GM10248 (cell line): Measurements from ENCODE around the gene LOXL3.
A peak's percentile ranks its signal among the peaks of the same experiment; 100 is the strongest.

Source experiments
- CTCF ChIA-PET: fragments of 300-600 bp; sonication (Branson Sonifier 250); formaldehyde crosslinking; extraction: SDS; loops from one replicate; lab custom pipeline; 2021; ENCODE audit warnings: antibody characterized with exemption; lab: Yijun Ruan, JAX
- POLR2A ChIA-PET: fragments of 350-650 bp; sonication (Branson Sonifier 250); formaldehyde crosslinking; extraction: SDS; loops from one replicate; lab custom pipeline; 2020; ENCODE audit warnings: antibody characterized with exemption; lab: Yijun Ruan, JAX
- DNase-seq: peaks from one replicate; pipeline ENCODE4 v3.0.0; 2012; ENCODE audit errors: extremely low spot score
- TF ChIP-seq, protein P1 (sequence below): IDR thresholded peaks from 2 replicates; pipeline ENCODE4 v1.5.1; 2012; ENCODE audit warnings: mild to moderate bottlenecking, low read depth; ENCODE audit errors: extremely low read depth, missing control alignments, control extremely low read depth

Gene LOXL3

DNA sequence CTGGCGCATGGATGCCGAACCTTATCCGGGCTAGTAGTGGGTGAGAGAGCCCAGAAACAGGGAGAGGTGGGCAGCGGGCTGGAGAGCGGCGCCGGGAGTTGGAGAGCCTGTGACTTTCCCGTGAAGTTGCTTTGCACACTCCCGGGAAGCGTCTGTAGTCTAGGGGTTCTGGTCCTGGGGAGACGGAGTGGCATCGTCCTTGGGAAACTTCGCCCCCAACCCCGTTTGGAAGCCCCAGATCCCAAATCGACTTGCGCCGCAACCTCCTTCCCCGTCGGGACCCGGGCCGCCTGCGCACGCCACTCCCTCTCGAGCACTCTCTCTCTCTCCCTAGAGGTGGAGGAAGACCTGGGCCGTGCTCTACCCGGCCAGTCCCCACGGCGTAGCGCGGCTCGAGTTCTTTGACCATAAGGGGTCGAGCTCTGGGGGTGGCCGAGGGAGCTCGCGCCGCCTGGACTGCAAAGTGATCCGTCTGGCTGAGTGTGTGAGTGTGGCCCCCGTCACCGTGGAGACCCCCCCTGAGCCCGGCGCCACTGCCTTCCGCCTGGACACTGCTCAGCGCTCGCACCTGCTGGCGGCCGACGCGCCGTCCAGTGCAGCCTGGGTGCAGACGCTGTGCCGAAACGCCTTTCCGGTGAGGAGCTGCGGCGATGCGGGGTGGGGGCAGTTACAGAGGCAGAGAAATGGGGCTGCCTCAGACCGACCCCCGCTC, 1.2 kb upstream of the LOXL3 start:
- TF ChIP-seq, protein P1, sequence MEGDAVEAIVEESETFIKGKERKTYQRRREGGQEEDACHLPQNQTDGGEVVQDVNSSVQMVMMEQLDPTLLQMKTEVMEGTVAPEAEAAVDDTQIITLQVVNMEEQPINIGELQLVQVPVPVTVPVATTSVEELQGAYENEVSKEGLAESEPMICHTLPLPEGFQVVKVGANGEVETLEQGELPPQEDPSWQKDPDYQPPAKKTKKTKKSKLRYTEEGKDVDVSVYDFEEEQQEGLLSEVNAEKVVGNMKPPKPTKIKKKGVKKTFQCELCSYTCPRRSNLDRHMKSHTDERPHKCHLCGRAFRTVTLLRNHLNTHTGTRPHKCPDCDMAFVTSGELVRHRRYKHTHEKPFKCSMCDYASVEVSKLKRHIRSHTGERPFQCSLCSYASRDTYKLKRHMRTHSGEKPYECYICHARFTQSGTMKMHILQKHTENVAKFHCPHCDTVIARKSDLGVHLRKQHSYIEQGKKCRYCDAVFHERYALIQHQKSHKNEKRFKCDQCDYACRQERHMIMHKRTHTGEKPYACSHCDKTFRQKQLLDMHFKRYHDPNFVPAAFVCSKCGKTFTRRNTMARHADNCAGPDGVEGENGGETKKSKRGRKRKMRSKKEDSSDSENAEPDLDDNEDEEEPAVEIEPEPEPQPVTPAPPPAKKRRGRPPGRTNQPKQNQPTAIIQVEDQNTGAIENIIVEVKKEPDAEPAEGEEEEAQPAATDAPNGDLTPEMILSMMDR: no peak
- POLR2A ChIA-PET: no interaction called here
- CTCF ChIA-PET: interaction anchor here (0.9 to 3.8 kb wide), 6 partner anchors 10 to 33 kb away, joined by 3 to 26 read pairs (median 4); no protein-coding TSS in a partner anchor
- peak; percentile 66 for DNase-seq

DNA sequence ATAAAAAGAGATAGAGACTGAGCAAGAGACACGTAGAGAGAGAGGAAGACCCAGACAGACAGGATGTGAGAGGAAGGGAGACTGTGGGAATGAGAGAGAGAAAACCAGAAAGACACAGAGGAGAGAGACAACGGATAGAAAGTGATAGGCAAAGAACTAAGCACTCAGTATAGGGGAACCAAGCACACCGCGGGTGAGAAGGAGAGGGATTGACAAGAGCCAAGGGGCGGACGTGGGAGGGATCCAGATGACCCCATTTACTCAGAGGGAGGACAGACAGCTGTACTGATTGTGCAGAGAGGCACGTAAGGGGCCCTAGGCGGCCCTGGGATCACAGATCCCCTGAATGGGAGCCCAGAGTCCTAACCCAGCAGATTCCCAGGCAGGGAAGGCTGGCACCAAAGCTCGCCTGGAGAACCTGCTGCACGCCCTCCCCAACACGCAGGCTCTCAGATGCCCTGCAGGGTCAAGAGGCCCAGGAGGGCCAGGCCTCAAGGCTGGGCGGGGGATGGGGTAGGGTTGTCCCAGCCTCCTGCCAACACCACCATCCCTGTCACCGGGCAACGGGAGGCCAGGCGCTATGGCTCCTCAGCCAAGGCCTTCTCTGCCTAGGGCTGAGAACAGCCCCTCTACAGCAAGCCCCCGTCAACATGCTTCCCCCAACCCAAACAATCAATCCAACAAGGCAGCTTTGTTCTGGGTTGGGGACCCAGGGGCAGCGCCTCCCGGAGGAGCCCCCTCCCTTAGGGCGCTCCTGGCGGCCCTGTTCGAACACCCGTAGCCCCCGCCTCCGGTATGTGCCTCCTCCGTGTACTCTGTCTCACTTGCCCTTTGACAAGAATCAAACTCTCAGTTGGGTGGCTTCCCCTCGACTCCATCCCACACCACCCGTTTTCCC, 579 bp downstream of the LOXL3 start:
- ChIA-PET CTCF (interaction anchor here (1.5 to 3.2 kb wide), 2 partner anchors 14 to 32 kb away, joined by 5 to 14 read pairs; no protein-coding TSS in a partner anchor), POLR2A (no interaction called here)
- TF ChIP-seq, protein P1: no peak
- DNase-seq: peak; percentile 61

DNA sequence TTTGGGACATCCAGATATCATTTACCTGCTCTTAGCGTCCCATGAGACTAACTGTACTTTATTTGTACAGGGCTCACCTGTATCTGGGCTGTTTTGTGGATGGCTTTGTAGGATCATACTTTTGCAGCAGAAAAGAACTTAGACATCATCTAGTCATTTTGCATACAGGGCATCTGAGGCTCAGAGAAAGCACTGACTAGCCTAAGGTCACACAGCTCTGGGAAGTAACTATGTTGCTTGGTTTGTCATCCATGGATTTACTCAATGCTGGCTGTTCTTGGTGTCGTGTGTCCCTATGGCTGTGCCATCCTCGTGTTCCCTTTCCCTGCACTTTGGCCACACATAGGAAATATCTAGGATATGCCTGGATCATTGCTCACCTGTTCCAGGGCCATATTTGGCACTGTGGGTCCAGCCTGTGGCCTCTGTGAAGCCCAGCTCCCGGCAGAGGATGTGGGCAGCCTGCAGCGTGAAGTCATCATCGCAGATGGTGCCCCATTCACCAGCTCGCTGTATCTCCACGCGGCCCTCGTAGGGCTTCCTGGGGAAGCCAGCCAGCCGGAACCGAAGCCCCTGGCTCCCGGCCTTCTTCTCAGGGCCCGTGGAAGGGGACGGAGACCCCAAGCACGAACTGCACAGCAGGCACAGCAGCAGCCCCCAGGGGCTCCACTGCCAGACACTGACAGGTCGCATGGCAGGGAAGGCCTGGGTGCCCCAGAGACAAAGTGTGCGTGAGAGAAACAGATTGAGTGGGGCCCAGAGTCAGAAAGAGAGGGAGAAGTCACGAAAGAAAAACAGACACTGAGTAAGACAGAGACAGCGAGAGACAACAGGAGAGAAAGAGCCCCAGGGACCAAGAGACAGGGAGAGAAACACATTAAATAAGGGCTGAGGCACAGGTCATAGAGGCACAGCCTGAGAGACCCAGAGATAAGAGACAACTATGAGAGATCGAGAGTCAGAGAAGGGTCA, 1.5 kb downstream of the LOXL3 start:
- ChIA-PET POLR2A (no interaction called here), CTCF (interaction anchor here (1.4 to 3.2 kb wide), 6 partner anchors 13 to 36 kb away, joined by 4 to 16 read pairs (median 6); partner anchors contain the start of genes AUP1 and HTRA2)
- TF ChIP-seq, protein P1: no peak
- DNase-seq: peak; percentile 49

DNA sequence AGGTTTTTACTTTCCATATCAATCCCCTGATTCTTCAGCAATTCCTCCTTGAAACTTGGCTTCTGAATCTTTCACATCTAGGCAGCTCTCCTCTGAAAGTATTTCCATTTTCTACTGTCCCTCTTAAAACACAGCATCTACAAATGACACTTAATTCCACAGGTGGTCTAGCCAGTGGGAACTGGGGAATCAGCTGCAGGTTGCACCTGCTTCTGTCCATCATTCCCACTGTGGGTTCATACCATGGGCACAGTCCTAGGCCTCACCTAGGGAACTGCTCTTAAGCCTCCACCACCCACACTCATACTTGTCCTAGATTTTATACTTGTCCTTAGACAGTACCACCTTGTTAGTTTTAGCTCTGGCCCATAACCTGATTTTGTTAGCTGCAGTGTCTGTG, 2.2 kb downstream of the LOXL3 start:
- CTCF ChIA-PET: interaction anchor here (1.4 to 3.2 kb wide), 7 partner anchors 12 to 37 kb away, joined by 4 to 16 read pairs (median 8); partner anchors contain the start of genes AUP1 and HTRA2

GRCh38 chr2:74550231-74550630, 3.5 kb downstream of the LOXL3 start:
- TF ChIP-seq, protein P1: no peak
- CTCF ChIA-PET: interaction anchor here (1.2 to 3.2 kb wide), 8 partner anchors 11 to 78 kb away, joined by 3 to 16 read pairs (median 6); partner anchors contain the start of genes AUP1, HTRA2 and MRPL53

More for the DNA sequence above, 2.2 kb downstream of the LOXL3 start:
- POLR2A ChIA-PET: no interaction called here
- TF ChIP-seq, protein P1: no peak
- DNase-seq: no peak

More at GRCh38 chr2:74550231-74550630, 3.5 kb downstream of the LOXL3 start:
- no peak for DNase-seq
- POLR2A ChIA-PET: interaction anchor here (0.9 to 1.0 kb wide), 2 partner anchors 11 to 20 kb away, joined by 3 read pairs; no protein-coding TSS in a partner anchor
